ENCODE data around the gene PI4KB.
A peak's percentile ranks its signal among the peaks of the same experiment; 100 is the strongest.

DNA sequence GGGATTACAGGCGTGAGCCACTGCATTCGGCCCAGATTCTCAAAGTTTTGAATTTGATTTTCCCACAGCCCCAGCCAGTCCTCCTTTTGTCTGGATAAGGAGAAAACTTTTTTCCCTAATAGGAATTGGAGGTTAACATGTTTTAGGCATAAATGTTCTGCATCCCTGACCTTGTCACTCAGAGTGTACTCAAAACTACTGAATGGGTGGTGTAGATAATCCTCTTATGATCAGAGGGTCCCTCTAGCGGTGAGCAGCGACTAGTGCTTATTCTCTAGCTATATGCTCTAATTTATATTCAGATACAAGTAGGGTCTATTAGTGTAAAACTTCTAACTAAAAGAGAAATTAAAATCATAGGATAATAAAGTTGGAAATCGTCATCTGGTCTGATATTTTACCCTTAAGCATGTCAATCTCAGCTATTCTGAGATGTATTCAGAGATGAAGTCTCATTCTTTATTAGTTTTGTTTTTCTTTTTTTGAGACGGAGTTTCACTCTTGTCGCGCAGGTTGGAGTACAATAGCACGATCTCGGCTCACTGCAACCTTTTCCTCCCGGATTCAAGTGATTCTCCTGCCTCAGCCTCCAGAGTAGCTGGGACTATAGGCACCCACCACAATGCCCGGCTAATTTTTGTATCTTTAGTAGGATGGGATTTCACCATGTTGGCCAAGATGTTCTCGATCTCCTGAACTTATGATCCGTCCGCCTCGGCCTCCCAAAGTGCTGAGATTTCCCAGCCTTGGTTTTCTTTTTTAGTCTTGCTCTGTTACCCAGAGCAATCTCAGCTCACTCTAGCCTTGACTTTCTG is 75.4 kb downstream of the PI4KB start:
- TF ChIP-seq CTCF (conservative IDR thresholded peaks at IDR 0.05; ENCODE audit: low read depth, low read length) = peak; percentile 94
- no peak for TF ChIP-seq EZH2 (IDR thresholded peaks at IDR 0.05; ENCODE audit: borderline replicate concordance, low read depth, low read length, poor library complexity, severe bottlenecking)
